Calu3 (cell line): Measurements from ENCODE around the gene NTNG1. TPM values are rescaled to one million over a fixed set of nuclear protein-coding genes. Genes with fewer than 3 reads are reported as not detected.

Experiments
- BruUV-seq: library from RNA; stranded (reverse); fragments of 400-500 nt; replicated peaks from 2 replicates; lab custom pipeline; 2021; lab: Mats Ljungman, UMichigan
- CTCF ChIA-PET: fragments of 300-600 bp; sonication (Branson Sonifier 250); formaldehyde crosslinking; loops from one replicate; lab custom pipeline; 2022; ENCODE audit warnings: antibody characterized with exemption; lab: Charles Lee
- DNase-seq: peaks from one replicate; pipeline ENCODE4 v3.0.0; 2022
- H3K27ac Mint-ChIP-seq: one replicate; pipeline ENCODE4 v1.8.0; 2022; ENCODE audit warnings: mixed read lengths; ENCODE audit not compliant: unreplicated experiment
- H3K27me3 Mint-ChIP-seq: one replicate; pipeline ENCODE4 v1.8.0; 2022; ENCODE audit warnings: mixed read lengths; ENCODE audit not compliant: unreplicated experiment
- H3K36me3 Mint-ChIP-seq: one replicate; pipeline ENCODE4 v1.8.0; 2022; ENCODE audit warnings: mild to moderate bottlenecking, moderate library complexity, mixed read lengths; ENCODE audit not compliant: insufficient read depth, unreplicated experiment
- H3K4me1 Mint-ChIP-seq: one replicate; pipeline ENCODE4 v1.8.0; 2022; ENCODE audit warnings: mild to moderate bottlenecking, low read depth, mixed read lengths; ENCODE audit not compliant: unreplicated experiment
- H3K4me3 Mint-ChIP-seq: one replicate; pipeline ENCODE4 v1.8.0; 2022; ENCODE audit warnings: mild to moderate bottlenecking, low read depth, moderate library complexity, mixed read lengths; ENCODE audit not compliant: unreplicated experiment
- H3K9me3 Mint-ChIP-seq: one replicate; pipeline ENCODE4 v1.8.0; 2022; ENCODE audit warnings: low read depth, mixed read lengths; ENCODE audit not compliant: unreplicated experiment
- intact Hi-C: fragments of 100-400 bp; cut with micrococcal nuclease; formaldehyde crosslinking; loops from one replicate; pipeline ENCODE4 v1.10.0; 2022; ENCODE audit not compliant: unreplicated experiment
- total RNA-seq: library from RNA; stranded (reverse); gene quantifications from 2 replicates; pipeline ENCODE4 v1.2.3, GENCODE V29; 2022
- TF ChIP-seq, protein P1 (sequence below): fragments of 200-600 bp; IDR thresholded peaks from one replicate; pipeline ENCODE4 v1.8.0; 2022; ENCODE audit warnings: antibody characterized with exemption; ENCODE audit not compliant: unreplicated experiment

NTNG1 gene
- total RNA-seq, 1 experiment from 2014 or later: 2.6 TPM

DNA sequence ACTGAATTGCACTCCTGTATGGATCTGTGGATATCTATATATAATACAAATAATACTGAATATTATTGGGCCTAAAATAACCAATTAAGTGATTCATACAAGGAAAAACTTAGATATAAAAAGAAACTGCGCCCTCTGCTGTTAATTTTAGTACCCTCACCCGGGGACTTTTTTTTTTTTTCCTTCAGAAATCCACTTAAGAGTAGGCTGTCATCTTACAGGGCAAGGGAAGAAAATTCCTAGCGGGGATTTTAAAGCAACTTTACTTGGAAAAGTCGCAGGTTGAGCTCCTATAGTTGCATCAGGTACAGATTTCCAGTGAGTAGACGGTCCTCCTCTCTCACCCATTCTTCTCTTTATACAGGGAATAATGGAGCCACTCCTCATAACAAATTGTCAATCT is 1.3 kb downstream of the NTNG1 start:
- peak; percentile 10 for DNase-seq
- peaks cover 20% of the 10 kb centered on the region for H3K36me3 Mint-ChIP-seq
- H3K27me3 Mint-ChIP-seq: peaks cover 24% of the 10 kb centered on the region
- H3K27ac Mint-ChIP-seq: no peak overlapping the region
- intact Hi-C loops: loop anchor here (2.0 to 10.0 kb wide), 5 partner anchors 85 to 1119 kb away; partner anchors contain the start of gene PRMT6
- peak overlapping the region; percentile 72 for H3K4me3 Mint-ChIP-seq
- TF ChIP-seq, protein P1, sequence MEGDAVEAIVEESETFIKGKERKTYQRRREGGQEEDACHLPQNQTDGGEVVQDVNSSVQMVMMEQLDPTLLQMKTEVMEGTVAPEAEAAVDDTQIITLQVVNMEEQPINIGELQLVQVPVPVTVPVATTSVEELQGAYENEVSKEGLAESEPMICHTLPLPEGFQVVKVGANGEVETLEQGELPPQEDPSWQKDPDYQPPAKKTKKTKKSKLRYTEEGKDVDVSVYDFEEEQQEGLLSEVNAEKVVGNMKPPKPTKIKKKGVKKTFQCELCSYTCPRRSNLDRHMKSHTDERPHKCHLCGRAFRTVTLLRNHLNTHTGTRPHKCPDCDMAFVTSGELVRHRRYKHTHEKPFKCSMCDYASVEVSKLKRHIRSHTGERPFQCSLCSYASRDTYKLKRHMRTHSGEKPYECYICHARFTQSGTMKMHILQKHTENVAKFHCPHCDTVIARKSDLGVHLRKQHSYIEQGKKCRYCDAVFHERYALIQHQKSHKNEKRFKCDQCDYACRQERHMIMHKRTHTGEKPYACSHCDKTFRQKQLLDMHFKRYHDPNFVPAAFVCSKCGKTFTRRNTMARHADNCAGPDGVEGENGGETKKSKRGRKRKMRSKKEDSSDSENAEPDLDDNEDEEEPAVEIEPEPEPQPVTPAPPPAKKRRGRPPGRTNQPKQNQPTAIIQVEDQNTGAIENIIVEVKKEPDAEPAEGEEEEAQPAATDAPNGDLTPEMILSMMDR: no peak
- no peaks in the 10 kb centered on the region for H3K9me3 Mint-ChIP-seq
- H3K4me1 Mint-ChIP-seq: peaks cover 16% of the 10 kb centered on the region
- no TSS peak for BruUV-seq
- CTCF ChIA-PET: interaction anchor here (0.7 kb wide), 1 partner anchor 85 kb away, joined by 3 read pairs; no protein-coding TSS in a partner anchor

DNA sequence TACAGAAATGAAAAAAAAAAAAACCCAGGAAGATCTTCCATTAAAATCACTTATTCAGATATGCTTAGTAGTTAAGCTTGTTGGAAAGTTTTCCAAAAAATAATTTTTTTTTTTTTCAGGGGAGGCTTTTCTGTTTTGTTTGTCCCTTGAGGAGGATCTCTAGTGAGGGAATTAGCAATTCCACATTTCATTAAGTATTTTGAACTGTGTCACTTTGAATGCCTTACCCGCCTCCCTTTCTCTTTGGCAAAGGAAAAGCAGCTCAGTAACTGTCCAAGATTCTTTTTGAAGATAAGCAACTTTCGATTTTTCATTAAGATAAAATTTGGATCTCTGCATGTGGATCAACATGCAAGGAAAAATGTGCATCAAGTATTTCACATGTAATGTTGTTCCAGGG is 1.8 kb downstream of the NTNG1 start:
- H3K4me3 Mint-ChIP-seq: no peak overlapping the region
- peaks cover 20% of the 10 kb centered on the region for H3K36me3 Mint-ChIP-seq
- intact Hi-C loops: loop anchor here (2.0 to 10.0 kb wide), 5 partner anchors 85 to 1120 kb away; partner anchors contain the start of gene PRMT6
- peaks cover 16% of the 10 kb centered on the region for H3K4me1 Mint-ChIP-seq
- DNase-seq: no peak
- CTCF ChIA-PET: interaction anchor here (0.7 kb wide), 1 partner anchor 86 kb away, joined by 3 read pairs; no protein-coding TSS in a partner anchor
- H3K27me3 Mint-ChIP-seq: peaks cover 23% of the 10 kb centered on the region
- no peaks in the 10 kb centered on the region for H3K9me3 Mint-ChIP-seq
- no TSS peak for BruUV-seq
- no peak overlapping the region for H3K27ac Mint-ChIP-seq
- TF ChIP-seq, protein P1: no peak

DNA sequence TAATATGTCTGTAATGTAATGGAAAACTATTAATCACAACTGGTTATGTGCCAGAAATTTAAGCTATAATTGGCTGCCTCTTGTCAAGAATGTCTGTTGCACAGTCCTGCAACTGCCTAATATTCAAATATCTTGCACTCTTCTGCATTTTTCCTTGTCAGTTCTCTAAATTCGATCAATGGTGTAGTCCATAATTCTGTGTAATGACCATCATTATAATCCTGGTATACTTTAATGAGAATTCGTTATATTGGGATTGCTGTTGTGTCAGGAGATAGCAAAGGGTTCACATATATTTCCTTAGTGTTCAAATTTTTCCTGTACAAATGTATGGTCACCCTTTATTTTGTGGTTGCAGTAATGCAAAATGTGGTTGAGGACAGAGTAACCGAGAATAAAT is 4.8 kb downstream of the NTNG1 start:
- Mint-ChIP-seq H3K4me3 (no peak overlapping the region), H3K27me3 (no peaks in the 10 kb centered on the region), H3K36me3 (peaks cover 8% of the 10 kb centered on the region), H3K9me3 (no peaks in the 10 kb centered on the region), H3K27ac (no peak overlapping the region), H3K4me1 (no peaks in the 10 kb centered on the region)
- DNase-seq: no peak
- BruUV-seq: no TSS peak
- intact Hi-C loops: loop anchor here (10.0 kb wide), 2 partner anchors 181 to 381 kb away; no protein-coding TSS in a partner anchor
- CTCF ChIA-PET: no interaction called here
- TF ChIP-seq, protein P1: no peak

DNA sequence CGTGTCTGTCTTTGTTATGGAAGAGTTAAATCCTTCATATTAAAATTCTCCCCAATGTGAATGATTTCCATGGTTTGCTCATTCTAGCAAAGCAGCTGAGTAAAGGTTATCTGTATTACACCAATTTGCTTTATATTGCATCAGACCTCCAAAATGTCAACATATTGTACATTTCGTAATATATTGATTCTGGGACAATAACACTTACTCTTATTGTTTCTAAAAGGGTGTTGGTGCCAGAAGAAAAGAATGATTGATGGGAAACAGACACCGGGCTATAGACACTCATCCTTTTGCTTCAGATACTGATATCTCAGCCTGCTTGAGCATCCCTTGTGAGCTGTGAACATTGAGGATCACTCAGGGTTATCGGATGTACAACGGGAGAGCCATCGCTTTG is 7.0 kb downstream of the NTNG1 start:
- CTCF ChIA-PET: interaction anchor here (0.6 kb wide), 1 partner anchor 687 kb away, joined by 3 read pairs; no protein-coding TSS in a partner anchor
- intact Hi-C loops: loop anchor here (10.0 kb wide), 2 partner anchors 183 to 383 kb away; no protein-coding TSS in a partner anchor
- no peaks in the 10 kb centered on the region for H3K4me1 Mint-ChIP-seq
- TF ChIP-seq, protein P1: no peak
- no TSS peak for BruUV-seq
- DNase-seq: no peak
- no peaks in the 10 kb centered on the region for H3K27me3 Mint-ChIP-seq
- no peaks in the 10 kb centered on the region for H3K9me3 Mint-ChIP-seq
- no peaks in the 10 kb centered on the region for H3K36me3 Mint-ChIP-seq
- H3K27ac Mint-ChIP-seq: peak overlapping the region; percentile 47
- H3K4me3 Mint-ChIP-seq: no peak overlapping the region
